Measurements from ENCODE around the gene ANKHD1. TPM values are rescaled to one million over a fixed set of nuclear protein-coding genes. Genes with fewer than 3 reads are reported as not detected.

ANKHD1 gene
- polyA plus RNA-seq, 3 donors, result 29.0 to 110 (median 43.6) TPM

DNA sequence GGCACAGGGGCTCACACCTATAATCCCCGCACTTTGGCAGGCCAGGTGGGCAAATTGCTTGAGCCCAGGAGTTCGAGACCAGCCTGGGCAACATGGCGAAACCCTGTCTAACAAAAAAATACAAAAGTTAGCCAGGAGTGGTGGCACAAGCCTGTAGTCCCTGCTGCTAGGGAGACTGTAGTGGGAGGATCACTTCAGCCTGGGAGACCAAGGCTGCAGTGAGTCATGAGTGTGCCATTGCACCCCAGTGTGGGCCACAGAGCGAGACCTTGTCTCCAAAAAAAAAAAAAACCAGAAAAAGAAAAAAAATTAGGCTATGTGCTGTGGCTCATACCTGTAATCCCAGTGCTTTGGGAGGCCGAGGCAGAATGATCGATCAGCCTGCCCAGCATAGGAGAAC lies 87.3 kb downstream of the ANKHD1 start:
- Mint-ChIP-seq H3K4me3 (no peak overlapping the region), H3K36me3 (peaks cover 61 to 77% of the 10 kb centered on the region in 2 donors), H3K27ac (peak overlapping the region in 2 of 7 donors; percentile 23 to 45), H3K27me3 (ENCODE audit: low read depth in 3 of 3) (no peaks in the 10 kb centered on the region), H3K9me3 (no peaks in the 10 kb centered on the region), H3K4me1 (no peaks in the 10 kb centered on the region)
- Histone ChIP-seq H3K9me3 (replicated peaks in 1 of 2; ENCODE audit: control insufficient read depth in 1 of 2, insufficient read depth in 1 of 2, low read length in 2 of 2) (no peaks in the 10 kb centered on the region), H3K9ac (ENCODE audit: insufficient read depth, low read length, poor library complexity, severe bottlenecking) (no peak overlapping the region), H2AFZ (ENCODE audit: insufficient read depth, low read depth, low read length, poor library complexity, severe bottlenecking) (no peak overlapping the region), H3K27me3 (ENCODE audit: control insufficient read depth in 2 of 2, insufficient read depth in 2 of 2, low read length in 2 of 2) (no peaks in the 10 kb centered on the region), H3K27ac (ENCODE audit: low read depth in 1 of 2, low read length in 2 of 2) (no peak overlapping the region), H3K4me2 (replicated peaks; ENCODE audit: extremely low read depth, low read length, poor library complexity, severe bottlenecking) (no peak overlapping the region), H3K4me3 (replicated peaks in 1 of 3; ENCODE audit: low read depth in 2 of 3, low read length in 3 of 3) (no peak overlapping the region), H3K4me1 (ENCODE audit: control insufficient read depth in 1 of 2, insufficient read depth in 2 of 2, low read length in 2 of 2) (no peaks in the 10 kb centered on the region), H3K79me2 (ENCODE audit: insufficient read depth, low read length) (no peaks in the 10 kb centered on the region), H3K36me3 (replicated peaks in 1 of 2; ENCODE audit: control insufficient read depth in 1 of 2, insufficient read depth in 2 of 2, low read length in 2 of 2) (peaks cover 70 to 95% of the 10 kb centered on the region in 2 donors), H4K20me1 (ENCODE audit: insufficient read depth, low read length) (peaks cover 20% of the 10 kb centered on the region)
- intact Hi-C loops (cut with micrococcal nuclease), result no loop called here
- TF ChIP-seq, protein P1, sequence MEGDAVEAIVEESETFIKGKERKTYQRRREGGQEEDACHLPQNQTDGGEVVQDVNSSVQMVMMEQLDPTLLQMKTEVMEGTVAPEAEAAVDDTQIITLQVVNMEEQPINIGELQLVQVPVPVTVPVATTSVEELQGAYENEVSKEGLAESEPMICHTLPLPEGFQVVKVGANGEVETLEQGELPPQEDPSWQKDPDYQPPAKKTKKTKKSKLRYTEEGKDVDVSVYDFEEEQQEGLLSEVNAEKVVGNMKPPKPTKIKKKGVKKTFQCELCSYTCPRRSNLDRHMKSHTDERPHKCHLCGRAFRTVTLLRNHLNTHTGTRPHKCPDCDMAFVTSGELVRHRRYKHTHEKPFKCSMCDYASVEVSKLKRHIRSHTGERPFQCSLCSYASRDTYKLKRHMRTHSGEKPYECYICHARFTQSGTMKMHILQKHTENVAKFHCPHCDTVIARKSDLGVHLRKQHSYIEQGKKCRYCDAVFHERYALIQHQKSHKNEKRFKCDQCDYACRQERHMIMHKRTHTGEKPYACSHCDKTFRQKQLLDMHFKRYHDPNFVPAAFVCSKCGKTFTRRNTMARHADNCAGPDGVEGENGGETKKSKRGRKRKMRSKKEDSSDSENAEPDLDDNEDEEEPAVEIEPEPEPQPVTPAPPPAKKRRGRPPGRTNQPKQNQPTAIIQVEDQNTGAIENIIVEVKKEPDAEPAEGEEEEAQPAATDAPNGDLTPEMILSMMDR (IDR thresholded peaks at IDR 0.05), result no peak
- DNase-seq, result no peak
- WGBS (ENCODE audit: insufficient coverage), result 98% methylated on average over 4 of the region's 6 CpGs

DNA sequence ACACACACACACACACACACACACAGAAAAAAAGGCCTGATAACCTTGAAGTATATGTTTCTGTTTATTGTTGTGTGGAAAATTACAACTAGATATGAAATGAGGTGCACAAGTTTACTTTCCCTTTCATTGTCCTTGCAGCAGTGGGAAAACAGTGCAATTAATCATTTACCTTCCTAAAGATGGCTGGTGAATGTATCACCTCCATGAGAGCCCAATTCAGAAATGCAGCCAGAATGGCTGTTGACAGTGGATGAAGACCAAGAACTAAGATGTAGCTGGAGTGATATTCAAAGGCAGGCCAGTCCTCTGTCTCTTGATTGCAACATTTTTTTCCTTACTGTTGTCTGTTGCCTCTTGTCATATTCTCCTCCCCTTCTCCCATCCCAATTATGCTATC lies 96.3 kb downstream of the ANKHD1 start:
- Mint-ChIP-seq H3K4me3 (no peak overlapping the region), H3K9me3 (no peaks in the 10 kb centered on the region), H3K27ac (peak overlapping the region in 3 of 7 donors; percentile 5 to 76 (median 40)), H3K36me3 (peaks cover 34 to 65% of the 10 kb centered on the region in 2 donors), H3K27me3 (ENCODE audit: low read depth in 3 of 3) (no peaks in the 10 kb centered on the region), H3K4me1 (no peaks in the 10 kb centered on the region)
- H3K79me2 ChIP-seq (ENCODE audit: insufficient read depth, low read length), result no peaks in the 10 kb centered on the region
- H3K4me2 ChIP-seq (replicated peaks; ENCODE audit: extremely low read depth, low read length, poor library complexity, severe bottlenecking), result no peak overlapping the region
- peaks cover 27% of the 10 kb centered on the region for H4K20me1 ChIP-seq (ENCODE audit: insufficient read depth, low read length)
- no peak overlapping the region for H2AFZ ChIP-seq (ENCODE audit: insufficient read depth, low read depth, low read length, poor library complexity, severe bottlenecking)
- H3K36me3 ChIP-seq (replicated peaks in 1 of 2; ENCODE audit: control insufficient read depth in 1 of 2, insufficient read depth in 2 of 2, low read length in 2 of 2), result peaks cover 50 to 85% of the 10 kb centered on the region in 2 donors
- no peaks in the 10 kb centered on the region for H3K9me3 ChIP-seq (replicated peaks in 1 of 2; ENCODE audit: control insufficient read depth in 1 of 2, insufficient read depth in 1 of 2, low read length in 2 of 2)
- no peak for DNase-seq
- no peak overlapping the region for H3K9ac ChIP-seq (ENCODE audit: insufficient read depth, low read length, poor library complexity, severe bottlenecking)
- H3K4me1 ChIP-seq (ENCODE audit: control insufficient read depth in 1 of 2, insufficient read depth in 2 of 2, low read length in 2 of 2), result no peaks in the 10 kb centered on the region
- intact Hi-C loops (cut with micrococcal nuclease), result no loop called here
- H3K4me3 ChIP-seq (replicated peaks in 1 of 3; ENCODE audit: low read depth in 2 of 3, low read length in 3 of 3), result no peak overlapping the region
- no peaks in the 10 kb centered on the region for H3K27me3 ChIP-seq (ENCODE audit: control insufficient read depth in 2 of 2, insufficient read depth in 2 of 2, low read length in 2 of 2)
- TF ChIP-seq, protein P1 (IDR thresholded peaks at IDR 0.05), result no peak
- no peak overlapping the region for H3K27ac ChIP-seq (ENCODE audit: low read depth in 1 of 2, low read length in 2 of 2)

Data from CD14-positive monocyte (primary cell).